HCT116 (cell line): ENCODE measurements around the gene NFE2L3. TPM values are rescaled to one million over a fixed set of nuclear protein-coding genes. Genes with fewer than 3 reads are reported as not detected.

ENCODE experiments used
- ATAC-seq: fragments of 200-7000 bp; cut with Tn5 transposase; 2 replicates; pipeline ENCODE4 v1.9.1; 2020; ENCODE audit warnings: mild to moderate bottlenecking, moderate library complexity
- BruUV-seq: library from RNA; stranded (reverse); fragments of 400-500 nt; replicated peaks from 2 replicates; lab custom pipeline; 2021; lab: Mats Ljungman, UMichigan
- CTCF ChIA-PET: fragments of 300-600 bp; sonication (Branson Sonifier 250); formaldehyde crosslinking; loops from one replicate; lab custom pipeline; 2021; ENCODE audit warnings: antibody characterized with exemption; lab: Charles Lee
- POLR2A ChIA-PET: fragments of 300-600, 350-600 bp; sonication (Branson Sonifier 250); formaldehyde crosslinking; loops from one replicate; lab custom pipeline; 2021; ENCODE audit warnings: antibody characterized with exemption; lab: Charles Lee
- RAD21 ChIA-PET, 2 experiments: fragments of 300-600 bp; sonication (Branson Sonifier 250); formaldehyde crosslinking; loops; one replicate each; lab custom pipeline; 2023; ENCODE audit warnings: low total read pairs in 2 of 2; ENCODE audit not compliant: uncharacterized antibody in 2 of 2, unreplicated experiment in 2 of 2, low non-redundant PET in 1 of 2; lab: Charles Lee
- DNase-seq: peaks from one replicate; pipeline ENCODE4 v3.0.0-alpha.2; 2010; ENCODE audit warnings: low read depth, low spot score
- H2AFZ ChIP-seq: fragments of 200-600 bp; shearing (Covaris generic), sonication (generic); 2 replicates; pipeline ENCODE4 v1.6.1; 2017; ENCODE audit warnings: low read depth, mixed run types, mixed read lengths, antibody characterized with exemption, low read length; ENCODE audit not compliant: poor library complexity, severe bottlenecking
- H3K27ac ChIP-seq: 2 replicates; pipeline ENCODE4 v1.5.1; 2012; ENCODE audit warnings: low read depth, low read length
- H3K27me3 ChIP-seq: fragments of 200-600 bp; sonication (generic); 2 replicates; pipeline ENCODE4 v1.6.1; 2016; ENCODE audit warnings: mixed run types, low read length, mixed read lengths; ENCODE audit not compliant: insufficient read depth
- H3K36me3 ChIP-seq, 2 experiments: fragments of 200-500 bp in 1 of 2; fragments of 200-600 bp in 1 of 2; sonication (Bioruptor generic) in 1 of 2; sonication (generic) in 1 of 2; 2 replicates each; pipeline versions ENCODE4 v1.5.1 to v1.6.1; 2014 to 2016; ENCODE audit warnings: low read length in 2 of 2, inconsistent platforms in 1 of 2, mixed read lengths in 1 of 2, mixed run types in 1 of 2; ENCODE audit not compliant: insufficient read depth in 2 of 2, control insufficient read depth in 1 of 2
- H3K4me1 ChIP-seq, 2 experiments: fragments of 200-600 bp in 1 of 2; sonication (generic) in 1 of 2; 2 replicates each; pipeline versions ENCODE4 v1.5.1 to v1.6.1; 2012 to 2017; ENCODE audit warnings: low read length in 2 of 2, inconsistent platforms in 1 of 2, mild to moderate bottlenecking in 1 of 2, mixed read lengths in 1 of 2, mixed run types in 1 of 2, moderate library complexity in 1 of 2; ENCODE audit not compliant: insufficient read depth in 2 of 2, control insufficient read depth in 1 of 2
- H3K4me2 ChIP-seq: fragments of 200-600 bp; sonication (generic); 2 replicates; pipeline ENCODE4 v1.6.1; 2017; ENCODE audit warnings: mixed run types, low read length, mixed read lengths
- H3K4me3 ChIP-seq, 2 experiments: fragments of 200-600 bp in 1 of 2; sonication (generic) in 1 of 2; replicated peaks in 1 of 2; 2 replicates each; pipeline ENCODE4 v1.5.1; 2011 to 2016; ENCODE audit warnings: low read length in 2 of 2, control low read depth in 1 of 2, low read depth in 1 of 2, mild to moderate bottlenecking in 1 of 2, mixed read lengths in 1 of 2, mixed run types in 1 of 2
- H3K79me2 ChIP-seq: fragments of 200-600 bp; sonication (generic); 2 replicates; pipeline ENCODE4 v1.6.1; 2017; ENCODE audit warnings: mild to moderate bottlenecking, mixed run types, low read length, moderate library complexity, mixed read lengths; ENCODE audit not compliant: insufficient read depth
- H3K9ac ChIP-seq: fragments of 200-600 bp; sonication (generic); 2 replicates; pipeline ENCODE4 v1.6.1; 2016; ENCODE audit warnings: low read length, mixed read lengths
- H3K9me2 ChIP-seq: fragments of 200-600 bp; sonication (generic), shearing (Covaris generic); 2 replicates; pipeline ENCODE4 v1.6.1; 2017; ENCODE audit warnings: mixed run types, mild to moderate bottlenecking, moderate library complexity; ENCODE audit not compliant: insufficient read depth
- H3K9me3 ChIP-seq, 2 experiments: fragments of 200-500 bp in 1 of 2; fragments of 200-600 bp in 1 of 2; sonication (Bioruptor generic) in 1 of 2; sonication (generic) in 1 of 2; 2 replicates each; pipeline ENCODE4 v1.6.1; 2014 to 2017; ENCODE audit warnings: low read length in 2 of 2, mixed read lengths in 2 of 2, inconsistent platforms in 1 of 2, low read depth in 1 of 2, mild to moderate bottlenecking in 1 of 2, mixed run types in 1 of 2, moderate library complexity in 1 of 2; ENCODE audit not compliant: control insufficient read depth in 1 of 2, insufficient read depth in 1 of 2
- H4K20me1 ChIP-seq: fragments of 200-600 bp; sonication (generic), shearing (Covaris generic); 2 replicates; pipeline ENCODE4 v1.6.1; 2017; ENCODE audit warnings: mixed run types, mild to moderate bottlenecking, moderate library complexity; ENCODE audit not compliant: insufficient read depth
- EZH2 ChIP-seq: fragments of 200-600 bp; sonication (generic); IDR thresholded peaks from 2 replicates; pipeline ENCODE4 v1.6.1; 2017; ENCODE audit warnings: antibody characterized with exemption, mixed run types
- EZH2phosphoT487 ChIP-seq: fragments of 200-600 bp; IDR thresholded peaks from 2 replicates; pipeline ENCODE4 v1.6.1; 2018; ENCODE audit warnings: antibody characterized with exemption, borderline replicate concordance
- FOSL1 ChIP-seq: IDR thresholded peaks from 2 replicates; pipeline ENCODE4 v1.6.1; 2012; ENCODE audit warnings: low read depth
- POLR2A ChIP-seq: IDR thresholded peaks from 2 replicates; pipeline ENCODE4 v1.7.0; 2011; ENCODE audit warnings: borderline replicate concordance; ENCODE audit not compliant: insufficient read depth, insufficient read length; ENCODE audit errors: extremely low read depth
- SP1 ChIP-seq: IDR thresholded peaks from 2 replicates; pipeline ENCODE4 v1.6.1; 2012; ENCODE audit warnings: low read depth
- YY1 ChIP-seq: IDR thresholded peaks from 2 replicates; pipeline ENCODE4 v1.6.1; 2011; ENCODE audit warnings: low read length, low read depth, moderate library complexity, mild to moderate bottlenecking; ENCODE audit not compliant: insufficient replicate concordance; ENCODE audit errors: extremely low read depth
- ZBTB33 ChIP-seq: IDR thresholded peaks from 2 replicates; pipeline ENCODE4 v1.6.1; 2011; ENCODE audit warnings: mild to moderate bottlenecking, low read length, moderate library complexity; ENCODE audit not compliant: insufficient replicate concordance; ENCODE audit errors: extremely low read depth
- intact Hi-C: fragments of 100-400 bp; cut with micrococcal nuclease; formaldehyde crosslinking; loops from 2 replicates; pipeline ENCODE4 v1.10.0; 2022
- total RNA-seq: library from RNA; stranded (reverse); gene quantifications from one replicate; pipeline ENCODE4 v1.2.1, GENCODE V29; 2021; ENCODE audit not compliant: unreplicated experiment
- TF ChIP-seq, protein P1 (sequence below): IDR thresholded peaks from 2 replicates; pipeline ENCODE4 v1.6.1; 2012

The NFE2L3 gene
- total RNA-seq, 1 experiment from 2014 or later = 27.0 TPM

GRCh38 chr7:26160896-26161295 is 8.9 kb downstream of the NFE2L3 start:
- no peak overlapping the region for H3K27ac ChIP-seq
- RAD21 ChIA-PET = no interaction called here
- DNase-seq = no peak

More at GRCh38 chr7:26160896-26161295, 8.9 kb downstream of the NFE2L3 start:
- Histone ChIP-seq H2AFZ (no peak overlapping the region), H3K9me3 (no peaks in the 10 kb centered on the region), H3K9ac (no peak overlapping the region), H4K20me1 (no peaks in the 10 kb centered on the region; the same call in 1 of the 2 replicates), H3K9me2 (no peaks in the 10 kb centered on the region), H3K4me2 (no peak overlapping the region), H3K79me2 (peaks cover 52% of the 10 kb centered on the region), H3K27me3 (no peaks in the 10 kb centered on the region), H3K4me3 (no peak overlapping the region), H3K36me3 (no peaks in the 10 kb centered on the region), H3K4me1 (peaks cover 10 to 26% of the 10 kb centered on the region in 2 experiments)
- no peak for ATAC-seq
- TF ChIP-seq, protein P1, sequence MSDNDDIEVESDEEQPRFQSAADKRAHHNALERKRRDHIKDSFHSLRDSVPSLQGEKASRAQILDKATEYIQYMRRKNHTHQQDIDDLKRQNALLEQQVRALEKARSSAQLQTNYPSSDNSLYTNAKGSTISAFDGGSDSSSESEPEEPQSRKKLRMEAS = no peak
- TF ChIP-seq SP1 (no peak), EZH2phosphoT487 (no peak), YY1 (no peak), POLR2A (no peak), EZH2 (no peak), FOSL1 (no peak), ZBTB33 (no peak)
- no TSS peak for BruUV-seq
- ChIA-PET POLR2A (interaction anchor here (0.7 to 1.2 kb wide), 2 partner anchors 21 to 32 kb away, joined by 3 to 4 read pairs; no protein-coding TSS in a partner anchor), CTCF (interaction anchor here (1.5 kb wide), 1 partner anchor 13 kb away, joined by 3 read pairs; no protein-coding TSS in a partner anchor)
- intact Hi-C loops = no loop called here
